Activated T-helper 17 cell treated with anti-CD3 and anti-CD28 coated beads, Interleukin-2, amount 50 U/mL, for 72 hours (primary cell): ENCODE measurements around the gene AKAP6. TPM values are rescaled to one million over a fixed set of nuclear protein-coding genes. Genes with fewer than 3 reads are reported as not detected.
"Not testable (repeated sequence)": the region's sequence is repeated elsewhere in the genome, so short reads cannot be mapped to it uniquely, and the experiment has no call there.

ENCODE experiments used
- ATAC-seq: fragments of 150-1000 bp; cut with Tn5 transposase; replicated peaks from 2 replicates; pipeline ENCODE4 v1.10.0; 2021; ENCODE audit warnings: mild to moderate bottlenecking, moderate library complexity
- H3K27ac Mint-ChIP-seq: one replicate; pipeline ENCODE4 v1.8.0; 2022; ENCODE audit warnings: mixed read lengths
- H3K27me3 Mint-ChIP-seq: one replicate; pipeline ENCODE4 v1.8.0; 2022; ENCODE audit warnings: mixed read lengths
- H3K36me3 Mint-ChIP-seq: one replicate; pipeline ENCODE4 v1.8.0; 2022; ENCODE audit warnings: low read depth, mild to moderate bottlenecking, mixed read lengths
- H3K4me1 Mint-ChIP-seq: one replicate; pipeline ENCODE4 v1.8.0; 2022; ENCODE audit warnings: mixed read lengths
- H3K4me3 Mint-ChIP-seq: one replicate; pipeline ENCODE4 v1.8.0; 2022; ENCODE audit warnings: mild to moderate bottlenecking, mixed read lengths
- H3K9me3 Mint-ChIP-seq: one replicate; pipeline ENCODE4 v1.8.0; 2022; ENCODE audit warnings: mixed read lengths
- total RNA-seq, 2 donors: library from RNA; stranded (reverse); gene quantifications; one replicate each; pipeline ENCODE4 v1.2.3, GENCODE V29; 2022

AKAP6 gene
- total RNA-seq, 2 donors from 2014 or later, result 1.1 to 2.1 TPM

DNA sequence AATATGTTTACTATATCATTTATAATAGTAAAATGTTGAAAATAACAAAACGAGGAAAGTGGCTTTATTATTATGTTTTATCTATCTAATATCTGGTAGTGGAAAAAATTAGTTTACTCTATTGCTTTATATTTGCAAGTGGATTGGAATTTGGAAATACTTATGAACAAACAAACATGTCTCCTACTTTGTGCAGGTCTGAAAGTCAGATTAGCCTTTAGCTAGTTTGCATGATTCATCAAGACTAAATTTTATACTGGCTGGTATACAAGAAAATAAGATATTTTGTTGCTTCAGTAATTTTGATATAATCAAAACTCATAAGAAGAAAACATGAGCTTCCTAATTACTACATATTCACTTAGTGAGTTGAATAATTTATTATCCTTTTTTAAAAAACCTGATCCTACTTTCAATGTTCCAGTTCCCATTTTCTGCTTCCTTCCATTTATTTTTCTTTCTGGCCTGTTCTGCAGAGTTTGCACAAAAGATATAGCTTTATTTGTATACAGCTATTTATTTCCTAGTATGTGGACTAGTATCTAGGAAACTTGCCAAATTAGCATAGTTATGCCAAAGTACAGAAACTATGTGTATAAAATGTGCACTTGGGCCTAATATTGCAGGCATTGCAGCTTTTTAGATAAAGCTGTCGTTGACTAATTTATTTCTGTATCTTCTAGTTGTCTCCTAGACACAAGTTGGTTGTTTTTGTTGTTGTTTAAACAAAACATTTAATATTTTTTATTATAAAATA is 122.0 kb downstream of the AKAP6 start:
- Mint-ChIP-seq H3K4me1 (no peaks in the 10 kb centered on the region), H3K36me3 (no peaks in the 10 kb centered on the region), H3K9me3 (no peaks in the 10 kb centered on the region), H3K27ac (no peak overlapping the region), H3K4me3 (no peak overlapping the region), H3K27me3 (no peaks in the 10 kb centered on the region)
- ATAC-seq, result no peak

GRCh38 chr14:32453857-32454810 is 125.0 kb downstream of the AKAP6 start:
- Mint-ChIP-seq H3K27me3 (peaks cover 11% of the 10 kb centered on the region), H3K27ac (no peak overlapping the region), H3K4me1 (no peaks in the 10 kb centered on the region), H3K36me3 (no peaks in the 10 kb centered on the region), H3K4me3 (no peak overlapping the region), H3K9me3 (no peaks in the 10 kb centered on the region)
- no peak for ATAC-seq

DNA sequence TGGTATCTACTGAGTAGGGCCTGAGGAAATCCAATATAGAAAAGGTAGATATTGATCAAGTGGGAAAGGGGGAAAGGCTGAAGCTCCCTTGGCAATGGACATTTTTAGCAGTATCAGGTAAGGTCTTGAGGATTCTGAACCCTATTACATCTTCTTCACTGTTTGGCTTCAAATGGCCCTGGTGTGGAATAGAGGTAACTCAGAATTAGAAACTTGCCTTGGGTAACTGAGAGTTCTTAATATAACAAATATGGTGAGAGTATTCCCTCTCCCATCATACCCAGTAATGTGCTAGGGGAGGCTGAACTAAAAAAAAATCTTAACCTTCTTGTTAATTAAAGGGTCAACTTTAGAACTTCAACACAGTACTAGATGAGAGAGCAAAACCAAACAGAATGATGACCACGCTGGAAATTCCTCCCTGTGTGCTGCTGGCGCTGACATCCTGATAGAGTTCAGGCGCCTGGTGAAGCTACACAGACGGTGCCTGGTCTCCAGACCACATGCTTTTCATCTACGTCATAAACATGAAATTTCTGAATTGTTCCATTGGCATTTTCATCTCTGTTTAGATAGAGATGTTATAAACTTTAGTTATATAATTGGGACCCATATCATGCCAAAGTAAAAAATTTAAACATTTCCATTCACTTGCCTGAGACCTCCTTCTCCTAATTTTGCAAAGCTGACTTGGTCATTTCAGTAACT is 128.3 kb downstream of the AKAP6 start:
- Mint-ChIP-seq H3K36me3 (no peaks in the 10 kb centered on the region), H3K9me3 (no peaks in the 10 kb centered on the region), H3K4me3 (no peak overlapping the region), H3K27ac (no peak overlapping the region), H3K27me3 (peaks cover 23% of the 10 kb centered on the region), H3K4me1 (no peaks in the 10 kb centered on the region)
- no peak for ATAC-seq

DNA sequence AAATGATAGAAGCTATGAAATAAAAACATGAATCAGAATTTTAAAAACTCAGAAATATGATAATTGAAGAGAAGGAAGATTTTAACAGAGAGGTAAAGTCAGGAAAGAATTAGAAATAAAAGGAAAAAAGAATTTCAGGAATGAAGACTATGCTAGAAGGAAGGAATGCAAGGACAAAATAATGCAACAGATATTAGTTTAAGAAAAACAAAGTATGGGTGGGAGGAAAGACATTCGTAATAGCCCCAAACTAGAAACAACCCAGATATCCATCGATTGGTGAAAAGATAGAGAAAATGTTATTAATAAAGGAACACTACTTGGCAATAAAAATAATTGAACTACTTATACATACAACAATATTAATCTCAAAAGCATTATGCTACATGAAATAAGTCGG is 129.6 kb downstream of the AKAP6 start:
- H3K27ac Mint-ChIP-seq, result no peak overlapping the region
- H3K4me1 Mint-ChIP-seq, result no peaks in the 10 kb centered on the region
- no peaks in the 10 kb centered on the region for H3K36me3 Mint-ChIP-seq
- H3K27me3 Mint-ChIP-seq, result peaks cover 27% of the 10 kb centered on the region
- ATAC-seq, result no peak
- H3K9me3 Mint-ChIP-seq, result peaks cover 5% of the 10 kb centered on the region
- no peak overlapping the region for H3K4me3 Mint-ChIP-seq

- Mint-ChIP-seq H3K36me3 (no peaks in the 10 kb centered on the region), H3K4me3 (no peak overlapping the region)
Measured at GRCh38 chr14:32460267-32460666, 131.2 kb downstream of the AKAP6 start.

DNA sequence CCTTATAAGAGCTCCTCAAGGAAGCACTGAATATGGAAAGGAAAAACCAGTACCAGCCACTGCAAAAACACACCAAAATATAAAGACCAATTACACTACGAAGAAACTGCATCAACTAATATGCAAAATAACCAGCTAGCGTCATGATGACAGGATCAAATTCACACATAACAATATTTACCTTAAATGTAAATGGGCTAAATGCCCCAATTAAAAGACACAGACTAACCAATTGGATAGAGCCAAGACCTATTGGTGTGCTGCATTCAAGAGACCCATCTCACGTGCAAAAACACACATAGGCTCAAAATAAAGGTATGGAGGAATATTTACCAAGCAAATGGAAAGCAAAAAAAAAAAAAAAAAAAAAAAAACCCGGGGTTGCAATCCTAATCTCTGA is 133.5 kb downstream of the AKAP6 start:
- H3K4me3 Mint-ChIP-seq, H3K36me3 Mint-ChIP-seq, H3K9me3 Mint-ChIP-seq, ATAC-seq, H3K27ac Mint-ChIP-seq, H3K4me1 Mint-ChIP-seq: not testable (repeated sequence)
- H3K27me3 Mint-ChIP-seq, result peaks cover 27% of the 10 kb centered on the region

More at GRCh38 chr14:32460267-32460666, 131.2 kb downstream of the AKAP6 start:
- Mint-ChIP-seq H3K9me3 (peaks cover 5% of the 10 kb centered on the region), H3K27ac (no peak overlapping the region), H3K4me1 (no peaks in the 10 kb centered on the region), H3K27me3 (peaks cover 27% of the 10 kb centered on the region)
- no peak for ATAC-seq

- no peak overlapping the region for H3K27ac Mint-ChIP-seq
- ATAC-seq, result no peak
- H3K4me1 Mint-ChIP-seq, result no peaks in the 10 kb centered on the region
- no peak overlapping the region for H3K4me3 Mint-ChIP-seq
- H3K27me3 Mint-ChIP-seq, result peaks cover 7% of the 10 kb centered on the region
- H3K36me3 Mint-ChIP-seq, result no peaks in the 10 kb centered on the region
- no peaks in the 10 kb centered on the region for H3K9me3 Mint-ChIP-seq
Measured at GRCh38 chr14:32468955-32469354, 139.9 kb downstream of the AKAP6 start.

- ATAC-seq, result no peak
- no peak overlapping the region for H3K27ac Mint-ChIP-seq
- no peak overlapping the region for H3K4me3 Mint-ChIP-seq
- no peaks in the 10 kb centered on the region for H3K4me1 Mint-ChIP-seq
- H3K27me3 Mint-ChIP-seq, result peaks cover 7% of the 10 kb centered on the region
- H3K36me3 Mint-ChIP-seq, result no peaks in the 10 kb centered on the region
- H3K9me3 Mint-ChIP-seq, result no peaks in the 10 kb centered on the region
Measured at GRCh38 chr14:32469388-32470160, 140.5 kb downstream of the AKAP6 start.

DNA sequence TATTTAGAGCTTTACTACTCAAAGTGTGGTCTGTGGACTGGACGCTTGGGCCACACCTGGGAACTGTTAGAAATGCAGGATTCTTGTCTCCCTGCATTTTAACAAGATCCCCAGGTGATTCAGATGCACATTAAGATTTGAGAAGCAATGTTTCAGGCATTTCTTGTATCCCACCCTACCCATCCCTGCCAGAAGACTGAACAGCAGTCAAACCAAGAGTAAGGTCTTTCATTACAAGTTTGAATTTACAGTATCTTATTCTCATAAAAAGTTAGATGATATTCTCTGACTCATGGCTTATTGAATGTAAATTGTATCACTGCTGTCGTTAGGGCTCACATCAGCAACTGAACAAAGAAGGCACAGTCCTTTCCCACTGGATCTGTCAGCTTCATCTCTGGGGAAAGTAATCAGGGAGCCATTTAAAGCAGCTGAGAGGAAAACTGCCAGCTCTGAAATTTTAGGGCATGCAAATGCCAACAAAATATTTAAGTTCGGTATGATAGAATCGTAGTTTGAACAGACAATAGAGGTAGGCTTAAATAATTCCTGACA is 141.1 kb downstream of the AKAP6 start:
- Mint-ChIP-seq H3K4me1 (no peaks in the 10 kb centered on the region), H3K4me3 (no peak overlapping the region), H3K36me3 (no peaks in the 10 kb centered on the region), H3K27ac (no peak overlapping the region), H3K27me3 (peaks cover 7% of the 10 kb centered on the region), H3K9me3 (no peaks in the 10 kb centered on the region)
- ATAC-seq, result no peak

DNA sequence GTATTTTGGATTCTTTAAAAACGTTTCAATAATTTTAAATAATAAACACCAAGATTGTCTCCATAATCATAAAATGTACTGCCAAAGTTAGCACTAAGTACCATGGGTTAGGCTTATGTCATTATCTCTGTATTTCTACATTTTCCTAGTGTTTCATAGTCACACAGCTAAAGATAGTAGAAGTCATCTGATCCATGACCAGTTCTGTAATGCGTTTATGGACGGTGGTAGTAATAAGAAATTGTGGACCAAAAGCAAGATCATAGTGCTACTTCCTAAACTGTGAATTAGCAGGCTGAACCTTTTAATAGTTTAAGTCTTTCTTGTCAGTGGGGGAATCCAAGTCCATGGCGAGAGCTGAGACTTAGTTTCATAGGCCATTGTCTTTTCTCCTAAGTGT is 142.1 kb downstream of the AKAP6 start:
- Mint-ChIP-seq H3K4me1 (no peaks in the 10 kb centered on the region), H3K9me3 (no peaks in the 10 kb centered on the region), H3K27ac (no peak overlapping the region), H3K27me3 (peaks cover 7% of the 10 kb centered on the region), H3K4me3 (no peak overlapping the region), H3K36me3 (no peaks in the 10 kb centered on the region)
- no peak for ATAC-seq

DNA sequence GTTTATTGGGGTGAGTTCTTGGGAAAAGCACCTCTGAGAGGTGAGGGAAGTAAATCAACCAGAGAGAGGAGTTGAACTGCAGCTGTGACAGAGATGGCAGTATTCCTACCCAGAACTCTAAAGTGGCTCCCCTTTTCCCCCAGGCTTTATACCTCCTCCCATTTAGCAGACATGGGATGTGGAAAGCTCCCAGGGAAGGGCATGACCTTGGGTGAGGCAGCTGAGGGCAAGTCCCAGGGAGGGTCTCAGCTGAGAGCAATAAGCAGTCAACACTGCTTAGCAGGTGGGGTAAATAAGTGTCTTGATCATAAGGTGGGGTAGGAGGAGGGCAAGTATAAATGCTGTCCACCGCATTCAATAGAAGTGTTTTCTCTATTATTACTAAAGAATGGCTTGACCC is 143.0 kb downstream of the AKAP6 start:
- H3K36me3 Mint-ChIP-seq, result no peaks in the 10 kb centered on the region
- H3K27ac Mint-ChIP-seq, result no peak overlapping the region
- H3K4me1 Mint-ChIP-seq, result no peaks in the 10 kb centered on the region
- peaks cover 7% of the 10 kb centered on the region for H3K27me3 Mint-ChIP-seq
- ATAC-seq, result no peak
- H3K4me3 Mint-ChIP-seq, result no peak overlapping the region
- no peaks in the 10 kb centered on the region for H3K9me3 Mint-ChIP-seq

GRCh38 chr14:32472512-32473463 is 143.7 kb downstream of the AKAP6 start:
- no peaks in the 10 kb centered on the region for H3K36me3 Mint-ChIP-seq
- H3K9me3 Mint-ChIP-seq, result no peaks in the 10 kb centered on the region
- no peak for ATAC-seq
- peaks cover 7% of the 10 kb centered on the region for H3K27me3 Mint-ChIP-seq
- no peaks in the 10 kb centered on the region for H3K4me1 Mint-ChIP-seq
- no peak overlapping the region for H3K27ac Mint-ChIP-seq
- no peak overlapping the region for H3K4me3 Mint-ChIP-seq

GRCh38 chr14:32473464-32473855 is 144.4 kb downstream of the AKAP6 start:
- ATAC-seq, result no peak
- Mint-ChIP-seq H3K4me3 (no peak overlapping the region), H3K27ac (no peak overlapping the region), H3K9me3 (no peaks in the 10 kb centered on the region), H3K4me1 (no peaks in the 10 kb centered on the region), H3K36me3 (no peaks in the 10 kb centered on the region), H3K27me3 (peaks cover 7% of the 10 kb centered on the region)
